Fibroblast of villous mesenchyme (primary cell): Measurements from ENCODE around the gene ALPI. TPM values are rescaled to one million over a fixed set of nuclear protein-coding genes. Genes with fewer than 3 reads are reported as not detected.
"Not testable (repeated sequence)": the region's sequence is repeated elsewhere in the genome, so short reads cannot be mapped to it uniquely, and the experiment has no call there.

Source experiments
- DNase-seq: peaks from one replicate; pipeline ENCODE4 v3.0.0-alpha.2; 2010; ENCODE audit warnings: low read depth
- H3K4me3 ChIP-seq: 2 replicates; pipeline ENCODE4 v1.5.1; 2011; ENCODE audit warnings: low read depth, mild to moderate bottlenecking, low read length
- total RNA-seq: library from RNA; depleted of rRNA; stranded (reverse); fragments of >200 nt; gene quantifications from 2 replicates; pipeline ENCODE4 v1.2.3, GENCODE V29; 2012
- TF ChIP-seq, protein P1 (sequence below): IDR thresholded peaks from 2 replicates; pipeline ENCODE4 v1.5.1; 2012; ENCODE audit warnings: low read depth, mild to moderate bottlenecking, low read length; ENCODE audit not compliant: insufficient read depth

Gene ALPI
- total RNA-seq, result not detected in 2 replicates

DNA sequence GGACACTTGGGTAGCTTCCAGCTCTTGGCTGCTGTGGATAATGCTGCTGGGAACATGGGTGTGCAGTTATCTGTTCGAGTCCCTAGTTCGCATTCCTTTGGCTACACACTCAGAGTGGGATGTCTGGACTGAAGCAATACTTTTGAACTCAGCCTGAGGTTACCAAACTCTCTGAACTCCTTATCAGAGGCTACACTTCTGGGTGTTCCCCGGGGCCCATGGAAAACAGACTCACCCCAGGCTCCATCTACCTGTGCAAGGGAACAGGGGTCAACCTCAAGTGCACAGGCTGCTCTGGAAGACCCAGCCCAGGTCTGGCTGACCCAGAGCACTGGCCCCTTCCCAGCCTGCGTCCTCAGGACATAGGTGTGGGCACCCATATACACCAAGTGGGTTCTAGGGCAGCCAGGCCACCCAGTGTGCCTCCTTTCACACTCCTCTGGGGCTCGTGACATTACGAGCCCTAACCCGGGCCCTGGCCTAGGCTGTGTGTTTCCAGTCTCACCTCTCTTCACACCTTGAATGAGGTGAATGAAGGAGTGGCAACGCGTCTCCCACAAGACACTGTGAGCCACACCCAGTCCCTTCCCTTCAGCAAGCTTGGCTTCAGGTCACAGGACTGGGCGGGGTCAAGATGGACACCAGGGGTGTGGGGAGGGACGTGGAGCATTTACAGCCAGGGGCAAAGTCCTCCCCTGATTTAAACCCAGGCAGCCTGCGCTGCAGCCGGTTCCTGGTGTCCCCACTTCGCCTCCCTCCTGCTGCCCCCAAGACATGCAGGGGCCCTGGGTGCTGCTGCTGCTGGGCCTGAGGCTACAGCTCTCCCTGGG is at the start of gene ALPI:
Gene ALPI (plus strand): TSS at position 728 of the 830 bp plus-strand sequence. CDS start 47 bp downstream, at position 775.
- no peak within 1 kb of the TSS for H3K4me3 ChIP-seq
- TF ChIP-seq, protein P1, sequence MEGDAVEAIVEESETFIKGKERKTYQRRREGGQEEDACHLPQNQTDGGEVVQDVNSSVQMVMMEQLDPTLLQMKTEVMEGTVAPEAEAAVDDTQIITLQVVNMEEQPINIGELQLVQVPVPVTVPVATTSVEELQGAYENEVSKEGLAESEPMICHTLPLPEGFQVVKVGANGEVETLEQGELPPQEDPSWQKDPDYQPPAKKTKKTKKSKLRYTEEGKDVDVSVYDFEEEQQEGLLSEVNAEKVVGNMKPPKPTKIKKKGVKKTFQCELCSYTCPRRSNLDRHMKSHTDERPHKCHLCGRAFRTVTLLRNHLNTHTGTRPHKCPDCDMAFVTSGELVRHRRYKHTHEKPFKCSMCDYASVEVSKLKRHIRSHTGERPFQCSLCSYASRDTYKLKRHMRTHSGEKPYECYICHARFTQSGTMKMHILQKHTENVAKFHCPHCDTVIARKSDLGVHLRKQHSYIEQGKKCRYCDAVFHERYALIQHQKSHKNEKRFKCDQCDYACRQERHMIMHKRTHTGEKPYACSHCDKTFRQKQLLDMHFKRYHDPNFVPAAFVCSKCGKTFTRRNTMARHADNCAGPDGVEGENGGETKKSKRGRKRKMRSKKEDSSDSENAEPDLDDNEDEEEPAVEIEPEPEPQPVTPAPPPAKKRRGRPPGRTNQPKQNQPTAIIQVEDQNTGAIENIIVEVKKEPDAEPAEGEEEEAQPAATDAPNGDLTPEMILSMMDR, result no peak
- no peak for DNase-seq

DNA sequence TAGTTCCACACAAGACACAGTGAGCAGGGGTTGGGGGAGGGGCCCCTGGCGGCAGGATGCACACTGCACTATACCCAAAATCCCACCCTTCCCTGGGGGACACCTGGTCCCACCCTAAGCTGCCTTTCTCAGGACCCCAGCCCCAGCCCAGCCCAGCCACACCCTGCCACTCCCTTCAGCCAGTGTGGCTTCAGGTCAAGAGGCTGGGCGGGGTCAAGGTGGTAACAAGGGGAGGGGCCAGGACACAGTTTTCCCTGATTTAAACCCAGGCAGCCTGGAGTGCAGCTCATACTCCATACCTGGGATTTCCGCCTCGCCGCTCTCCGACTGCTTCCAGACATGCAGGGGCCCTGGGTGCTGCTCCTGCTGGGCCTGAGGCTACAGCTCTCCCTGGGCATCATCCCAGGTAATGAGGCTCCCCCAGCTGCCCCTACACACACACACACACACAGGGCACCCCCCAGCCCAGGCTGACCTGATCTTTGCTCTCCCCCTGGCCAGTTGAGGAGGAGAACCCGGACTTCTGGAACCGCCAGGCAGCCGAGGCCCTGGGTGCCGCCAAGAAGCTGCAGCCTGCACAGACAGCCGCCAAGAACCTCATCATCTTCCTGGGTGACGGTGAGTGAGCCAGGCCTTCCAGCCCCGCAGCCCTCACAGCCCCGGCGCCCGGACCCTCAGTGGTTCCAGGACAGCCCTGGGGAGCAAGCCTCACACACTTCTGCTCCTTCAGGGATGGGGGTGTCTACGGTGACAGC is 49.2 kb upstream of the ALPI start, which contains the start of gene ALPG:
Gene ALPG (plus strand): TSS at position 289 of the 755 bp plus-strand sequence. CDS start 51 bp downstream, at position 340.
- no peak within 1 kb of the TSS for H3K4me3 ChIP-seq
- no peak for DNase-seq

DNA sequence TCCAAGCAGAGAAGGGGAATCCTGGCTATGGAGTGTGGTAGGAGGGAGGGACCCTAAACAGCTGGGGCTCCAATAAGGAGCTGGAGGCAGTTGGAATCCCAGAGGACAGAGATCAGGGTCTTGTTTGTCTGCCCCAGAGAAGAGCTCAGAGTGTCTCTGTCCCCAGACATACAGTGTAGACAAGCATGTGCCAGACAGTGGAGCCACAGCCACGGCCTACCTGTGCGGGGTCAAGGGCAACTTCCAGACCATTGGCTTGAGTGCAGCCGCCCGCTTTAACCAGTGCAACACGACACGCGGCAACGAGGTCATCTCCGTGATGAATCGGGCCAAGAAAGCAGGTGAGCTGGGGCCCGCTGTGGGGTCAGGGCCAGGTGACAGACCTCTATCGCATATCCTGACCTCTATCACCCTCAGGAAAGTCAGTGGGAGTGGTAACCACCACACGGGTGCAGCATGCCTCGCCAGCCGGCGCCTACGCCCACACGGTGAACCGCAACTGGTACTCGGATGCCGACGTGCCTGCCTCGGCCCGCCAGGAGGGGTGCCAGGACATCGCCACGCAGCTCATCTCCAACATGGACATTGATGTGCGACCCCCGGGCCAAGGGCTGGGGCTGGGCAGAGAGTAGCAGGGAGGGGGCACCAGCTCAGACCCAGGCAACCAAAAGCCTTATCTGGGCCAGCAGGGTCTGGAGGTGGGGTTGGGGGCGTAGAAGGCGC is 48.4 kb upstream of the ALPI start:
- H3K4me3 ChIP-seq, DNase-seq: not testable (repeated sequence)

More for the DNA sequence above, 49.2 kb upstream of the ALPI start, which contains the start of gene ALPG:
- TF ChIP-seq, protein P1, result no peak

DNA sequence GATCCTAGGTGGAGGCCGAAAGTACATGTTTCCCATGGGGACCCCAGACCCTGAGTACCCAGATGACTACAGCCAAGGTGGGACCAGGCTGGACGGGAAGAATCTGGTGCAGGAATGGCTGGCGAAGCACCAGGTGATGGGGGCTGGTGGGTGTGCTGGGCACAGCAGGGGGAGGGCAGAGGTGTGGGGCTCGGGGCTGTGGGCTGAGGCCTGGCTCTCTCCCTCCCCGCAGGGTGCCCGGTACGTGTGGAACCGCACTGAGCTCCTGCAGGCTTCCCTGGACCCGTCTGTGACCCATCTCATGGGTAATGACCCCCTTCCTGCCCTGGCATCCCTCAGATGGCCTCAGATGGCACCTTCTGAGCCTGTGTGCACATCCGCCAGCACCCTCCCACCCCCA is 47.7 kb upstream of the ALPI start:
- DNase-seq, H3K4me3 ChIP-seq: not testable (repeated sequence)

DNA sequence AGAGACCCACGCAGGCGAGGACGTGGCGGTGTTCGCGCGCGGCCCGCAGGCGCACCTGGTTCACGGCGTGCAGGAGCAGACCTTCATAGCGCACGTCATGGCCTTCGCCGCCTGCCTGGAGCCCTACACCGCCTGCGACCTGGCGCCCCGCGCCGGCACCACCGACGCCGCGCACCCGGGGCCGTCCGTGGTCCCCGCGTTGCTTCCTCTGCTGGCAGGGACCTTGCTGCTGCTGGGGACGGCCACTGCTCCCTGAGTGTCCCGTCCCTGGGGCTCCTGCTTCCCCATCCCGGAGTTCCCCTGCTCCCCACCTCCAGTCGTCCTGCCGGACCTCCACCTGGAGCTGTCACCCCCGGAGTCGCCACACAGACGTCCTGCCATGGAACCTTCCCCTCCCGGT is 46.3 kb upstream of the ALPI start:
- not testable (repeated sequence) for H3K4me3 ChIP-seq, DNase-seq

DNA sequence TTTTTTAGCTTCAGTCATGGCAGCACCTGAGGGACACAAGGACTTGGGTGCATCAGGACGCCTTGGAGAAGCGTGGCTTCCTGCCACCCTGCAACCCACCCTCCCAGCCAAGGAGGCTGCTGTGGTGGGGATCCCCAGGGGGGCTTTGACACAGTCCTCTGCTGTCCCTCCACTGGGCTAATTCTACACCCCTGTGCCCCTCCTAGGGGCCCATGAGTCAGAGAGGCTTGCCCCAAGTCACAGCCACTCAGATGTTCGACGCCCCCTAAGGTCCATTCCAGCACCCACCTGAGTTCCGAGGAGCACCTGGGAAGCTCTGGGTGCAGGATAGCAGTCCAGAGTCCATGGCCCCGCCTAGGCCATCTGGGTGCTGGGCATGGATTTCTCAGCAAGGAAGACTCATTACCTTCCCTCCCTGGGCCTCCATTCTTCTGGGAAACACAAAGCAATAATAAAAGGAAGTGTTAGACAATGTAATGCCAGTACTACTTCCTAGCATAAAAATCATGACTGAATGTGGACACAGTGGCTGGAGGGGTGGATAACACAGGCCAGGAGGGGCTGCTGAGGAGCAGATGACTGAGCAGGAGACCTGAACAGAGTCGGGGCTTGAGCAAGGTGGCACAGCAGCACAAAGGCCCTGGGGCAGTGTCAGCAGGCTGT is 45.6 kb upstream of the ALPI start:
- TF ChIP-seq, protein P1, result no peak
- no peak for DNase-seq

DNA sequence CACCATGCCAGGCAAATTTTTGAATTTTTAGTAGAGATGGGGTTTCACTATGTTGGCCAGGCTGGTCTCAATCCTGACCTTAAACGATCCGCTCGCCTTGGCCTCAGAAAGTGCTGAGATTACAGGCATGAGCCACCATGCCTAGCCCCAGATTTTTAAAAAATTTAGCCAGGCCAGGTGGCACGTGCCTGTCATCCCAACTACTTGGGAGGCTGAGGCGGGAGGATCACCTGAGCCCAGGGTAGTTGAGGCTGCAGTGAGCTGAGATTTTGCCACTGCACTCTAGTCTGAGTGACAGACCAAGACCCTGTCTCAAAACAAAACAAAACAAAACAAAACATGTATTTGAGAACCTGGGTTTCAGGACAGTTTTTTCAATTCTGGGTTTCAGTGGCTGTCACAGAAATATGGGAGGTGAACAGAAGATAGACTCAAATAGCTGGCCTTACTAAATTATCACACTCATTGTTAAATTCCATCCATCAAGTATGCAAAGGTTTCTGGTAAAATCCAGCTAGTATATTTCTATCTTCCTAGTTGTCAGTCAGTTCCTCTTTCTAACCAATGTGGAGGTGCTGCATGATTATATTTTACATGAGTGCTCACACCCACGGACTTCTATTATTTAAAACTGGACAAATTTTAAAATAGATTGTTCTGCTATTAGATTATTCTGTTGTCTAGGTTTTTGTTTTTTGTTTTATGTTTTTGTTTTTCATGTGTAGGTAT is 43.9 kb upstream of the ALPI start:
- TF ChIP-seq, protein P1, result no peak
- DNase-seq, result no peak
- H3K4me3 ChIP-seq, result no peak overlapping the region

More for the DNA sequence above, 45.6 kb upstream of the ALPI start:
- no peak overlapping the region for H3K4me3 ChIP-seq
